ENCODE results near the gene THBS4. TPM values are rescaled to one million over a fixed set of nuclear protein-coding genes. Genes with fewer than 3 reads are reported as not detected.

The THBS4 gene
- total RNA-seq, 1 donor from 2014 or later = 24.6 TPM

DNA sequence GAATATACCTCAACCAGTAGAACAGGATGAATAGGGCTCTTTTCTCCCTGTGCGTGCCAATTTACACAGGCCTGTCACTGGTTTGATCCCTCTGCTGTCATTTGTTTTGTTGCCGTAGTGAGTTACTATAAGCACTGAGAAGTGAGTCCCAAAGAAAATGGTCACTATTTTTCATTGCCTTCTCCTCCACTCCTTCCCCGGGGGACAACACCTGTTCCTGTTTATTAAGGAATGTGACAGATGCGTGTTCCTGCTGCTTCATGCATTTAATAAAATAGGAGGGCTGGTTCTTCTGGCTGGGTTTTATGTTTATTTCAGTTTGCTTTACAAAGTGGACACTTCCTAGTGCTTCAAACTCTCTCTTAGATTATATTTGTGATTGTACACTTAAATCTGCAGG, 6.4 kb downstream of the THBS4 start:
- ATAC-seq (ENCODE audit: poor library complexity) (no peak), DNase-seq (no peak)
- intact Hi-C loops (cut with DNase I) = no loop called here

GRCh38 chr5:80042330-80042729, 7.2 kb downstream of the THBS4 start:
- intact Hi-C loops (cut with DNase I) = no loop called here
- no peak for ATAC-seq (ENCODE audit: poor library complexity)
- DNase-seq = no peak

DNA sequence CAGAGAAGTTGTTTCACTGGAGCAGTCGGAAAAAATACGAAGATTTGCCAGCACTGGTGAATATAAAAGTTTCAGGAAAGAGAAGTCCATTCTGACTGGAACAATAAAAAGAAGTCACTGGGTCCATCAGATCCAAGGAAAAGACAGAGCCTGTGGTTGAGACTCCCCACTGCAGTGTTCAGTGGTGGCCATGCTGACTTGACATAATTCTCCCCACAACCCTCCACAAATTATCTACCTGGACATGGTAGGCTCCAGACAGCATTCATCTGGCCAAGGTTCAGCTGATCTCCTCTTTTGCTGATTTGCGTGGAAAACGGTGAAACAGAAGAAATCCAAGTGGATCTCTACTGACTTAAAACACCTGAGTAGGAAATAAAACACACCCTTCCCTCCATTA, 8.0 kb downstream of the THBS4 start:
- DNase-seq (no peak), ATAC-seq (ENCODE audit: poor library complexity) (no peak)
- intact Hi-C loops (cut with DNase I) = no loop called here

DNA sequence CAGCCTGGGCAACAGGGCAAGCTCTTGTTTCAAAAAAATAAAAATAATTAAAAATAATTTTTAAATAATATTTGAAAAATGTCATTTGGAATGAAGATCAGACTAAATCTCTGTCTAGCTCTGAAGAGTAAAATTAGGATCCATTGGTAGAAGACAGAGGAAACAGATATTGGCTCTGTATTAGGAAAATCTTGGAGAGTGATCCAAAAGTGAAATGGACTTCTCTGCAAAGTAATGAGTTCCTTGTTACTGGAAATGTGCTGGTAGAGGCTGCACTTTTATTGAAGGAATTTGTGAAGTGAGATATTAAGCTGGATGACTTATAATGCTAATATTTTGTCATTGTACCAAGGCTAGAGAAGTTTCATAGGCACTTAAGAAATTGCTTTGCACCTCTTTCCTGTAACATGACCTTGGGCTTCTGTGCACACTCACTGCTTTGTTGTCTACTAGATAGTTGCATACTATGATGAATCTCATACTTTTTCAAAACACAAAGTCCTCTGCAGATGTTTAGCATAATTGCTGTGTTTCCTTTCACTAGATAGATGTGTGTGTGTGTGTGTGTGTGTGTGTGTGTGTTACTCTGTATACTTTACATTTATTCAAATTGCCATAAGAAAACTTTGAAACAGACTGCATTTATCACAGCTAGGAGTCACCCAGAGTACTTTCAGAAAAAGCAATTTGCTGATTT, 13.1 kb downstream of the THBS4 start:
- ATAC-seq (ENCODE audit: poor library complexity) = no peak
- intact Hi-C loops (cut with DNase I) = no loop called here
- no peak for DNase-seq

- DNase-seq (no peak), ATAC-seq (ENCODE audit: poor library complexity) (no peak)
- intact Hi-C loops (cut with DNase I) = no loop called here
These were observed 17.3 kb downstream of the THBS4 start for GRCh38 chr5:80052464-80052863.

- no peak for DNase-seq
- ATAC-seq (ENCODE audit: poor library complexity) = no peak
- intact Hi-C loops (cut with DNase I) = no loop called here
These were observed 19.5 kb downstream of the THBS4 start for GRCh38 chr5:80054682-80055081.

DNA sequence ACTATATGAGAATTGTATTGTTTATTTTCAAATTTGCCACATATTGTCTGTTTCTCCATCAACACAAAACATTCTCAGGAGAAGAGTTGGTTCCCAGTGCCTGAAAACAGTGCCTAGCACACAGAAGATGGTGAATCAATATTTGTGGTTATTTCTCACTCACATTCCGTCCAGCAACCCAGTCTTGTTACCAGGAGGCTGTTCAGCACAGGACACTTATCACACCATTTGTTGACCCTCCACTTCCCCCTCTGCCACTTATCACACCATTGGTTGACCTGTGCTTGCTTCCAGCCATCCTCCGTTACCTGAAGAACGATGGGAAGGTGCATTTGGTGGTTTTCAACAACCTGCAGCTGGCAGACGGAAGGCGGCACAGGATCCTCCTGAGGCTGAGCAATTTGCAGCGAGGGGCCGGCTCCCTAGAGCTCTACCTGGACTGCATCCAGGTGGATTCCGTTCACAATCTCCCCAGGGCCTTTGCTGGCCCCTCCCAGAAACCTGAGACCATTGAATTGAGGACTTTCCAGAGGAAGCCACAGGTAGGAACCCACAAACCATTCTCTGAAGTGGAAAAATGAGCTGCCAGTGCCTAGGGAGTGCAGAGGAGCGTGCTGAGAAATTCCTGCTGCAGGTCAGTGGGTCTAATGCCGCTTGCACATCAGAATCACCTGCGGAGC, 20.5 kb downstream of the THBS4 start:
- DNase-seq = no peak
- intact Hi-C loops (cut with DNase I) = no loop called here
- ATAC-seq (ENCODE audit: poor library complexity) = no peak

GRCh38 chr5:80057099-80057498, 22.0 kb downstream of the THBS4 start:
- intact Hi-C loops (cut with DNase I) = no loop called here
- ATAC-seq (ENCODE audit: poor library complexity) (no peak), DNase-seq (no peak)

GRCh38 chr5:80057921-80058320, 22.8 kb downstream of the THBS4 start:
- DNase-seq (no peak), ATAC-seq (ENCODE audit: poor library complexity) (no peak)
- intact Hi-C loops (cut with DNase I) = no loop called here

DNA sequence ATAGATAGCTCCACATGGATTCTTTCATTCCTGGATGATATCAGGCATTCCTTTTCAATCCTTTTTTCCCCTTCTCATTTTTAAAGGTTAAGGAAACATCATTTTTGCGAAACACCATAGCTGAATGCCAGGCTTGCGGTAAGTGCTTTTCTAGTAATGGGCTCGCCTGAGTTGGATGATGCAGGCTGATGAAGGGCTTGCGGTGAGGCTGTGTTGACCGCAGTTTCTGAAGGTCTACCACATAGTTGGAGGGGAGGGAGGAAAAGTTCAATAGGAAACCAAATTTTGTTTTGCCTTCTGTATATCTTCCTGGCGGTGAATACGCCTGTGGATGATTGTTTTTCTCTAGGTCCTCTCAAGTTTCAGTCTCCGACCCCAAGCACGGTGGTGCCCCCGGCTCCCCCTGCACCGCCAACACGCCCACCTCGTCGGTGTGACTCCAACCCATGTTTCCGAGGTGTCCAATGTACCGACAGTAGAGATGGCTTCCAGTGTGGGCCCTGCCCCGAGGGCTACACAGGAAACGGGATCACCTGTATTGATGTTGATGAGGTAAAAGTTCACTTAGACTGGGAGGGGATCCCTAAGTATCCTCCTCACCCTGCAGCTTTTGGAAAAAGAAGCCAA, 24.3 kb downstream of the THBS4 start:
- ATAC-seq (ENCODE audit: poor library complexity) (no peak), DNase-seq (no peak)
- intact Hi-C loops (cut with DNase I) = no loop called here

DNA sequence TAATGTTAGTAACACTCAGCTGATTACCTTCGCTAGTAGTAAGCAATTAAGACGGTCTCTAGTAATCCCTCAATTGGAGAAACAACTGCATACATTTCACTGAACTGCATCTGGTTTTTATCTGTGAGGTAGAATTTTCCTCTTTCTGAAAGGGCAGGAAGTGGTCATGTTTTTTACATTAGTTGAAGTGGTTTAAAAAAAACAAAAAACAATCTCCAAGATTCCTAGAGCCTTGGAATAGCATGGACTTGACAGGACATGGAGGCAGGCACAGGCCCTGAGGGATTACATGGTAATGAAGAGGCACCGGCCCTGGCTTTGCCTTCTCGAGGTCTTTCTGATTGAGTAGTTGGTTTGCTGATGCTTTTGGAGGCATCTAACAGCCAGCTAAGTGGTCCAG, 25.8 kb downstream of the THBS4 start:
- DNase-seq (no peak), ATAC-seq (ENCODE audit: poor library complexity) (no peak)
- intact Hi-C loops (cut with DNase I) = no loop called here

DNA sequence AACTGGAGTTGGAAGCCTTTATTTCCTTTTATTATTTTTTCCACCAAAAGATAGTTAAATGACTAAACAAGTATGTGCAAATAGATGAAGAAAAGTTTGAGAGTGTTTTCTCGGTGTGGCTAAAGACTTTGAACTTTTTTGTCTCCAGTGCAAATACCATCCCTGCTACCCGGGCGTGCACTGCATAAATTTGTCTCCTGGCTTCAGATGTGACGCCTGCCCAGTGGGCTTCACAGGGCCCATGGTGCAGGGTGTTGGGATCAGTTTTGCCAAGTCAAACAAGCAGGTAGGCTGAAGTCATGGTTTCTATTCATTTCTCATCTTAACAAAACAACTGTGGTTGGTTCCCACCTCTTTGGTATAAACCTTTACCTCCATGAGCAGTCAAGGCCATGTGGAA, 26.4 kb downstream of the THBS4 start:
- ATAC-seq (ENCODE audit: poor library complexity) (no peak), DNase-seq (no peak)
- intact Hi-C loops (cut with DNase I) = no loop called here

GRCh38 chr5:80064124-80064523, 29.0 kb downstream of the THBS4 start:
- intact Hi-C loops (cut with DNase I) = no loop called here
- no peak for DNase-seq
- ATAC-seq (ENCODE audit: poor library complexity) = no peak

DNA sequence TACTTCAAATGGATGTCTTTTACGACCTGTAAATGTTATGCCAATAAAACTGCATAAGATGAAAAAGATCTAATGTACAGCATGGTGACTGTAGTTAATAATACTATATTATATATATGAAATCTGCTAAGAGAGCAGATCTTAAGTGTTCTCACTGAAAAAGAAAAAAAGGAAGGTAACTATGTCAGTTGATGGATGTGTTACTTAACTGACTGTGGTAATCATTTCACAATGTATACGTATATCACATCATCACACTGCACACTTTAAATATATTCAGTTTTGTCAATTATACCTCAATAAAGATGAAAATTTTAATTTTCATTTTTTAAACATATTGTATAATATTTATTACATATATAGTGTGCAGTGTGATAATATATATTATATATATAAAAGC, 31.9 kb downstream of the THBS4 start:
- intact Hi-C loops (cut with DNase I) = no loop called here
- DNase-seq (no peak), ATAC-seq (ENCODE audit: poor library complexity) (no peak)

GRCh38 chr5:80067531-80068245, 32.5 kb downstream of the THBS4 start:
- DNase-seq = no peak

DNA sequence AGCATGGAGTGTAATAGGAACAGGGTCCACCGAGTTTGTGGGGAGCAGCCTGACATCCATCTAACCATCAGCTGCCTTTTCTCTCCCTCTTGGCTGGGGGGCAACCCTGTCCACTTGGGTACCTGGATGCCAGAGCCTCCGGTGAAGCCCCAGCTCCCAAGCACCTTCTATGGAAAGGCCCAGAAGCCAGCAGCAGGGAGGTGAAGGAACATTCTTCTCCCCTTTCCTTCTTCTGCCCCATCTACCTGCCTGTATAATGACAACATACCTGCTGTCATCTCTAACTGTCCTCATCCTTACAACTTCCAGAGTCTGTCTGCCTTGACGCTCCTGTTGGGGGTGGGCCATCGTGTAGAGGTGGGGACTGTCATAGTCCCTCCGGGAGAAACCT, 33.1 kb downstream of the THBS4 start:
- no peak for DNase-seq
- intact Hi-C loops (cut with DNase I) = no loop called here
- no peak for ATAC-seq (ENCODE audit: poor library complexity)

More at GRCh38 chr5:80067531-80068245, 32.5 kb downstream of the THBS4 start:
- intact Hi-C loops (cut with DNase I) = no loop called here
- ATAC-seq (ENCODE audit: poor library complexity) = no peak

GRCh38 chr5:80068775-80069174, 33.6 kb downstream of the THBS4 start:
- intact Hi-C loops (cut with DNase I) = no loop called here
- DNase-seq = no peak
- ATAC-seq (ENCODE audit: poor library complexity) = no peak

- DNase-seq (no peak), ATAC-seq (ENCODE audit: poor library complexity) (no peak)
- intact Hi-C loops (cut with DNase I) = no loop called here
These were observed 34.2 kb downstream of the THBS4 start for GRCh38 chr5:80069251-80069800.

- no peak for DNase-seq
- peak; percentile 56 for ATAC-seq (ENCODE audit: poor library complexity)
- intact Hi-C loops (cut with DNase I) = no loop called here
These were observed 34.8 kb downstream of the THBS4 start for GRCh38 chr5:80069918-80070318.

Measured in Right ventricle myocardium superior (tissue), 1 donor.